OCI-LY7 (cell line): ENCODE results near the gene UGT1A3.

Experiments used
- EZH2phosphoT487 ChIP-seq: fragments of 200-600 bp; sonication (generic); IDR thresholded peaks from 2 replicates; pipeline ENCODE4 v1.6.1; 2018; ENCODE audit warnings: low read depth, borderline replicate concordance, mild to moderate bottlenecking, mixed run types, antibody characterized with exemption, low read length, moderate library complexity, mixed read lengths
- TF ChIP-seq, protein P1 (sequence below): fragments of 200-600 bp; sonication (generic); conservative IDR thresholded peaks from 2 replicates; pipeline ENCODE4 v1.5.1; 2014; ENCODE audit warnings: mild to moderate bottlenecking, antibody characterized with exemption, low read length, moderate library complexity, mixed read lengths

DNA sequence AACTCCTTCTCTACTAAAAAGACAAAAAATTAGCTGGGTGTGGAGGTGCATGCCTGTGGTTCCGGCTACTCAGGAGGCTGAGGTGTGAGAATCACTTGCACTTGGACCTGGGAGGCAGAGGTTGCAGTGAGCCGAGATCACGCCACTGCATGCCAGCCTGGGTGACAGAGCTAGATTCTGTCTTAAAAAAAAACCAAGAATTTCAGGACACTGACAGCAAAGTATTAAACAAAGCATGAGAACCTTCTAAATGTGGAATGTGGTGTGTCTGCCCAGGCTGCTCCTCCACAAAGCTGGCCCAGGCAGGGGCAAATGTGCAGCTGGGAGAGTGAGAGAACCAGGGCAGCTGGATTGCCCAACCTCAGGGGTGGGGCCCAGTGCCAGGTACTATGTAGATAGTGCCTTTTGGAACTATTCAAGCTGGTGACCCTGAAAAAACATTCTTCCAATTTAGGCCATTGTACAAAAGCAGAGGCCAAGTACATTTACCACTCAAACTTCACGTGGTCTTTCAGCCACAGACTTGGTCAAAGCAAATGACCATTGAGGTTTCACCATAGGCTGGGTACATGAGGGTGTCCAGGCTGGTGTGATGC is 22.8 kb upstream of the UGT1A3 start:
- TF ChIP-seq, protein P1, sequence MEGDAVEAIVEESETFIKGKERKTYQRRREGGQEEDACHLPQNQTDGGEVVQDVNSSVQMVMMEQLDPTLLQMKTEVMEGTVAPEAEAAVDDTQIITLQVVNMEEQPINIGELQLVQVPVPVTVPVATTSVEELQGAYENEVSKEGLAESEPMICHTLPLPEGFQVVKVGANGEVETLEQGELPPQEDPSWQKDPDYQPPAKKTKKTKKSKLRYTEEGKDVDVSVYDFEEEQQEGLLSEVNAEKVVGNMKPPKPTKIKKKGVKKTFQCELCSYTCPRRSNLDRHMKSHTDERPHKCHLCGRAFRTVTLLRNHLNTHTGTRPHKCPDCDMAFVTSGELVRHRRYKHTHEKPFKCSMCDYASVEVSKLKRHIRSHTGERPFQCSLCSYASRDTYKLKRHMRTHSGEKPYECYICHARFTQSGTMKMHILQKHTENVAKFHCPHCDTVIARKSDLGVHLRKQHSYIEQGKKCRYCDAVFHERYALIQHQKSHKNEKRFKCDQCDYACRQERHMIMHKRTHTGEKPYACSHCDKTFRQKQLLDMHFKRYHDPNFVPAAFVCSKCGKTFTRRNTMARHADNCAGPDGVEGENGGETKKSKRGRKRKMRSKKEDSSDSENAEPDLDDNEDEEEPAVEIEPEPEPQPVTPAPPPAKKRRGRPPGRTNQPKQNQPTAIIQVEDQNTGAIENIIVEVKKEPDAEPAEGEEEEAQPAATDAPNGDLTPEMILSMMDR = no peak
- no peak for TF ChIP-seq EZH2phosphoT487
